GM12878 (cell line): ENCODE results near the gene ERCC2. TPM values are rescaled to one million over a fixed set of nuclear protein-coding genes. Genes with fewer than 3 reads are reported as not detected.

Experiments used
- ATAC-seq: fragments of 200-7000 bp; cut with Tn5 transposase; 3 replicates; pipeline ENCODE4 v1.9.1; 2020; ENCODE audit warnings: mild to moderate bottlenecking, moderate library complexity
- BruUV-seq: library from RNA; stranded (reverse); fragments of 400-500 nt; replicated peaks from 2 replicates; lab custom pipeline; 2021; lab: Mats Ljungman, UMichigan
- CTCF ChIA-PET: fragments of 300-600 bp; sonication (Branson Sonifier 250); formaldehyde crosslinking; extraction: SDS; loops from one replicate; lab custom pipeline; 2021; ENCODE audit warnings: inconsistent platforms; lab: Yijun Ruan, JAX
- POLR2A ChIA-PET: fragments of 350-600 bp; formaldehyde crosslinking; extraction: SDS; loops from one replicate; lab custom pipeline; 2021; ENCODE audit warnings: inconsistent platforms; lab: Charles Lee
- RAD21 ChIA-PET: fragments of 300-600 bp; sonication (Branson Sonifier 250); formaldehyde crosslinking; loops from one replicate; lab custom pipeline; 2023; ENCODE audit warnings: antibody characterized with exemption; ENCODE audit not compliant: unreplicated experiment; lab: Charles Lee
- SMC1A ChIA-PET: fragments of 300-600 bp; sonication (Branson Sonifier 250); formaldehyde crosslinking; loops from one replicate; lab custom pipeline; 2023; ENCODE audit not compliant: unreplicated experiment, uncharacterized antibody; lab: Charles Lee
- DNase-seq: peaks from one replicate; pipeline ENCODE4 v3.0.0-alpha.2; 2011; ENCODE audit warnings: low read depth, low spot score
- FAIRE-seq: peaks from 3 replicates; lab custom pipeline; 2011; peaks lifted over from hg19 to GRCh38; lab: Jason Lieb, UNC
- H2AFZ ChIP-seq: 2 replicates; pipeline ENCODE4 v1.6.0; 2011; ENCODE audit warnings: low read depth, low read length, control low read depth; ENCODE audit not compliant: control insufficient read depth
- H3K27ac ChIP-seq: 2 replicates; pipeline ENCODE4 v1.5.1; 2011; ENCODE audit warnings: control low read depth; ENCODE audit not compliant: control insufficient read depth, insufficient read depth
- H3K27me3 ChIP-seq, 2 experiments: replicated peaks in 1 of 2; 2 replicates each; pipeline versions ENCODE4 v1.6.0 to v1.6.1; 2011; ENCODE audit warnings: low read length in 1 of 2; ENCODE audit not compliant: control insufficient read depth in 2 of 2, insufficient read depth in 2 of 2
- H3K36me3 ChIP-seq, 2 experiments: 2 replicates each; pipeline ENCODE4 v1.5.1; 2011; ENCODE audit warnings: low read length in 1 of 2; ENCODE audit not compliant: control insufficient read depth in 2 of 2, insufficient read depth in 2 of 2
- H3K4me1 ChIP-seq: 2 replicates; pipeline ENCODE4 v1.6.1; 2011; ENCODE audit warnings: mild to moderate bottlenecking, low read length, moderate library complexity, mixed read lengths; ENCODE audit not compliant: control insufficient read depth, insufficient read depth
- H3K4me2 ChIP-seq: 2 replicates; pipeline ENCODE4 v1.6.0; 2011; ENCODE audit warnings: control low read depth; ENCODE audit not compliant: control insufficient read depth, insufficient read depth
- H3K4me3 ChIP-seq: fragments of 200-600 bp; sonication (generic); 2 replicates; pipeline ENCODE4 v1.5.1; 2016
- H3K79me2 ChIP-seq: 2 replicates; pipeline ENCODE4 v1.6.0; 2011; ENCODE audit warnings: low read length; ENCODE audit not compliant: control insufficient read depth, insufficient read depth
- H3K9ac ChIP-seq: 2 replicates; pipeline ENCODE4 v1.8.0; 2011; ENCODE audit warnings: low read length, control low read depth, mixed read lengths; ENCODE audit not compliant: control insufficient read depth, insufficient read depth
- H3K9me3 ChIP-seq: replicated peaks from 3 replicates; pipeline ENCODE4 v1.5.1; 2011; ENCODE audit warnings: mild to moderate bottlenecking, low read length; ENCODE audit not compliant: control insufficient read depth, insufficient read depth
- H4K20me1 ChIP-seq: 2 replicates; pipeline ENCODE4 v1.6.0; 2011; ENCODE audit not compliant: control insufficient read depth, insufficient read depth
- BMI1 ChIP-seq: fragments of 450-650 bp; IDR thresholded peaks from 2 replicates; pipeline ENCODE4 v1.6.1; 2016; ENCODE audit warnings: mild to moderate bottlenecking, moderate library complexity, borderline replicate concordance
- CEBPB ChIP-seq, 2 experiments: fragments of 150-350 bp in 1 of 2; IDR thresholded peaks; 2 replicates each; pipeline ENCODE4 v1.6.1; 2012 to 2014; ENCODE audit warnings: low read depth in 2 of 2, low read length in 2 of 2, borderline replicate concordance in 1 of 2, inconsistent platforms in 1 of 2
- CHD2 ChIP-seq: IDR thresholded peaks from 2 replicates; pipeline ENCODE4 v1.6.1; 2011; ENCODE audit warnings: low read depth, low read length, improper control_type of control experiment, borderline replicate concordance
- CREB1 ChIP-seq: IDR thresholded peaks from 2 replicates; pipeline ENCODE4 v1.6.1; 2012; ENCODE audit warnings: low read depth, mild to moderate bottlenecking, inconsistent platforms
- EED ChIP-seq: sonication (generic); IDR thresholded peaks from 2 replicates; pipeline ENCODE4 v1.6.1; 2016; ENCODE audit warnings: antibody characterized with exemption, low read depth
- FOS ChIP-seq: IDR thresholded peaks from 3 replicates; pipeline ENCODE4 v1.6.1; 2011; ENCODE audit warnings: borderline replicate concordance; ENCODE audit not compliant: insufficient read length; ENCODE audit errors: extremely low read depth
- FOXK2 ChIP-seq: fragments of 450-650 bp; IDR thresholded peaks from 2 replicates; pipeline ENCODE4 v1.6.1; 2017; ENCODE audit warnings: mild to moderate bottlenecking, moderate library complexity
- HDAC6 ChIP-seq: fragments of 200-600 bp; sonication (generic); IDR thresholded peaks from one replicate; pipeline ENCODE4 v1.8.0; 2017; ENCODE audit warnings: antibody characterized with exemption; ENCODE audit not compliant: unreplicated experiment
- MTA3 ChIP-seq: IDR thresholded peaks from 2 replicates; pipeline ENCODE4 v1.6.1; 2012; ENCODE audit warnings: low read length, inconsistent platforms, borderline replicate concordance
- POLR2A ChIP-seq: IDR thresholded peaks from 2 replicates; pipeline ENCODE4 v1.6.1; 2011; ENCODE audit warnings: low read depth, mild to moderate bottlenecking, low read length
- POLR2AphosphoS2 ChIP-seq: IDR thresholded peaks from 2 replicates; pipeline ENCODE4 v1.6.1; 2011; ENCODE audit warnings: low read depth, mild to moderate bottlenecking, low read length, improper control_type of control experiment, moderate library complexity
- RB1 ChIP-seq: fragments of 450-650 bp; formaldehyde crosslinking; IDR thresholded peaks from 2 replicates; pipeline ENCODE4 v1.6.1; 2017; ENCODE audit warnings: mild to moderate bottlenecking, borderline replicate concordance
- YBX1 ChIP-seq: fragments of 450-650 bp; IDR thresholded peaks from 2 replicates; pipeline ENCODE4 v1.6.1; 2016; ENCODE audit warnings: antibody characterized with exemption
- ZNF274 ChIP-seq: IDR thresholded peaks from one replicate; pipeline ENCODE4 v1.8.0; 2011; ENCODE audit not compliant: insufficient read length, insufficient read depth
- WGBS: methylation state at CpG from one replicate; pipeline ENCODE4 v1.1.6; 2016; ENCODE audit warnings: low lambda C conversion rate; ENCODE audit not compliant: insufficient replicate concordance, insufficient coverage; ENCODE audit errors: missing lambda C conversion rate; 5-methylcytosine and 5-hydroxymethylcytosine counted together
- in situ Hi-C: fragments of 300-500 bp; cut with MboI; formaldehyde crosslinking; loops from 9 replicates; pipeline ENCODE4 v1.14.3; 2018; ENCODE audit warnings: mixed read lengths
- intact Hi-C: fragments of 100-400 bp; cut with micrococcal nuclease; formaldehyde crosslinking; loops from one replicate; pipeline ENCODE4 v1.14.2; 2022; ENCODE audit not compliant: unreplicated experiment
- polyA plus RNA-seq, 11 experiments: library from polyadenylated mRNA; depleted of rRNA in 4 of 11; unstranded in 6 of 11; stranded (reverse) in 5 of 11; fragments of >200 nt; fragmentation: Nextera tagmentation in 4 of 11; fragmentation: Illumina TruSeq in 1 of 11; extraction: Ambion mirVana in 4 of 11; extraction: Trizol in 1 of 11; gene quantifications; 1 replicate in 1 of 11; 2 replicates in 10 of 11; pipeline versions ENCODE4 v1.2.1 to v1.2.3, GENCODE V29; 2011 to 2016; ENCODE audit warnings: inconsistent platforms in 2 of 11, missing spikeins in 2 of 11, low read depth in 1 of 11
- total RNA-seq, 4 experiments: library from RNA; depleted of rRNA in 3 of 4; stranded (reverse); fragments of >200 nt in 3 of 4; fragmentation: Illumina TruSeq in 1 of 4; extraction: Trizol in 1 of 4; gene quantifications; 2 replicates each; pipeline versions ENCODE4 v1.2.1 to v1.2.3, GENCODE V29; 2013 to 2021
- TF ChIP-seq, protein P1 (sequence below): fragments of 150-350 bp; IDR thresholded peaks from 2 replicates; pipeline ENCODE4 v1.6.1; 2016; ENCODE audit warnings: low read depth, low read length
- TF ChIP-seq, protein P2 (sequence below): fragments of 450-650 bp; IDR thresholded peaks from 2 replicates; pipeline ENCODE4 v1.6.1; 2017; ENCODE audit warnings: low read depth, mild to moderate bottlenecking, moderate library complexity
- TF ChIP-seq, protein P3 (sequence below): IDR thresholded peaks from 2 replicates; pipeline ENCODE4 v1.6.1; 2012; ENCODE audit warnings: low read depth, low read length, improper control_type of control experiment
- TF ChIP-seq, protein P4 (sequence below): fragments of 450-650 bp; IDR thresholded peaks from 2 replicates; pipeline ENCODE4 v1.6.1; 2017; ENCODE audit warnings: mild to moderate bottlenecking, low read depth, inconsistent platforms; ENCODE audit not compliant: poor library complexity, severe bottlenecking

ERCC2 gene
- total and polyA plus RNA-seq, 10 of the 15 experiments (the other 5 are each of a cell fraction or from before 2014, with no cell fraction given): 1.3 to 40.1 (median 15.6) TPM

DNA sequence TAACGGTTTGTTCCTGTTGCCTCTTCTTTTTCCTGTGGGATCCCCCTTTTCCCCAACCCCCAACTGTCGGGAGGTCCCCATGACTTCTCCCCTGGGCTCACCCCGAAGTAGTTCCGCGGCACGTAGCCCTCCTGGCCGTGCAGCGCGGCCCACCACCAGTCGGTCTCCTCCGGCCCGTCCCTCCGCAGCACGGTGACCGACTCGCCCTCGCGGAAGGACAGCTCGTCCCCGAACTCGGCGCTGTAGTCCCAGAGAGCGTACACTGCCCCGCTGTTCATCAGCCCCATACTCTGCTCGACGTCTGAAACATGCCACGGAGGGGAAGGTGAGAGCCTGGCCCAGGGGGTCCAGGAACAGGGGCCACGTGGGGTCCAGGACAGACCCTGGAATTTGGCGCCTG lies 12.1 kb upstream of the ERCC2 start:
- Histone ChIP-seq H3K4me3 (no peak overlapping the region), H3K27me3 (peaks cover 0 to 3% of the 10 kb centered on the region in 2 experiments; a peak in 2 of 4 replicates), H4K20me1 (no peaks in the 10 kb centered on the region), H3K27ac (no peak overlapping the region), H3K4me2 (no peak overlapping the region), H3K9ac (no peak overlapping the region), H3K9me3 (no peaks in the 10 kb centered on the region), H3K4me1 (peaks cover 4% of the 10 kb centered on the region), H3K36me3 (no peaks in the 10 kb centered on the region), H3K79me2 (no peaks in the 10 kb centered on the region), H2AFZ (no peak overlapping the region)
- ChIA-PET POLR2A (no interaction called here), CTCF (interaction anchor here (0.6 to 0.8 kb wide), 2 partner anchors 97 to 596 kb away, joined by 3 read pairs; no protein-coding TSS in a partner anchor), SMC1A (no interaction called here), RAD21 (no interaction called here)
- DNase-seq (no peak), FAIRE-seq (no peak), ATAC-seq (no peak)
- WGBS: 87% methylated on average over 29 of the region's 29 CpGs
- BruUV-seq: no TSS peak
- intact Hi-C loops: no loop called here
- in situ Hi-C loops: no loop called here
- TF ChIP-seq MTA3: no peak
- TF ChIP-seq CHD2: no peak
- TF ChIP-seq, protein P1, sequence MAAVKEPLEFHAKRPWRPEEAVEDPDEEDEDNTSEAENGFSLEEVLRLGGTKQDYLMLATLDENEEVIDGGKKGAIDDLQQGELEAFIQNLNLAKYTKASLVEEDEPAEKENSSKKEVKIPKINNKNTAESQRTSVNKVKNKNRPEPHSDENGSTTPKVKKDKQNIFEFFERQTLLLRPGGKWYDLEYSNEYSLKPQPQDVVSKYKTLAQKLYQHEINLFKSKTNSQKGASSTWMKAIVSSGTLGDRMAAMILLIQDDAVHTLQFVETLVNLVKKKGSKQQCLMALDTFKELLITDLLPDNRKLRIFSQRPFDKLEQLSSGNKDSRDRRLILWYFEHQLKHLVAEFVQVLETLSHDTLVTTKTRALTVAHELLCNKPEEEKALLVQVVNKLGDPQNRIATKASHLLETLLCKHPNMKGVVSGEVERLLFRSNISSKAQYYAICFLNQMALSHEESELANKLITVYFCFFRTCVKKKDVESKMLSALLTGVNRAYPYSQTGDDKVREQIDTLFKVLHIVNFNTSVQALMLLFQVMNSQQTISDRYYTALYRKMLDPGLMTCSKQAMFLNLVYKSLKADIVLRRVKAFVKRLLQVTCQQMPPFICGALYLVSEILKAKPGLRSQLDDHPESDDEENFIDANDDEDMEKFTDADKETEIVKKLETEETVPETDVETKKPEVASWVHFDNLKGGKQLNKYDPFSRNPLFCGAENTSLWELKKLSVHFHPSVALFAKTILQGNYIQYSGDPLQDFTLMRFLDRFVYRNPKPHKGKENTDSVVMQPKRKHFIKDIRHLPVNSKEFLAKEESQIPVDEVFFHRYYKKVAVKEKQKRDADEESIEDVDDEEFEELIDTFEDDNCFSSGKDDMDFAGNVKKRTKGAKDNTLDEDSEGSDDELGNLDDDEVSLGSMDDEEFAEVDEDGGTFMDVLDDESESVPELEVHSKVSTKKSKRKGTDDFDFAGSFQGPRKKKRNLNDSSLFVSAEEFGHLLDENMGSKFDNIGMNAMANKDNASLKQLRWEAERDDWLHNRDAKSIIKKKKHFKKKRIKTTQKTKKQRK: no peak
- no peak for TF ChIP-seq HDAC6
- TF ChIP-seq ZNF274: no peak
- TF ChIP-seq, protein P2, sequence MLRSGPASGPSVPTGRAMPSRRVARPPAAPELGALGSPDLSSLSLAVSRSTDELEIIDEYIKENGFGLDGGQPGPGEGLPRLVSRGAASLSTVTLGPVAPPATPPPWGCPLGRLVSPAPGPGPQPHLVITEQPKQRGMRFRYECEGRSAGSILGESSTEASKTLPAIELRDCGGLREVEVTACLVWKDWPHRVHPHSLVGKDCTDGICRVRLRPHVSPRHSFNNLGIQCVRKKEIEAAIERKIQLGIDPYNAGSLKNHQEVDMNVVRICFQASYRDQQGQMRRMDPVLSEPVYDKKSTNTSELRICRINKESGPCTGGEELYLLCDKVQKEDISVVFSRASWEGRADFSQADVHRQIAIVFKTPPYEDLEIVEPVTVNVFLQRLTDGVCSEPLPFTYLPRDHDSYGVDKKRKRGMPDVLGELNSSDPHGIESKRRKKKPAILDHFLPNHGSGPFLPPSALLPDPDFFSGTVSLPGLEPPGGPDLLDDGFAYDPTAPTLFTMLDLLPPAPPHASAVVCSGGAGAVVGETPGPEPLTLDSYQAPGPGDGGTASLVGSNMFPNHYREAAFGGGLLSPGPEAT: no peak
- TF ChIP-seq YBX1: no peak
- TF ChIP-seq FOS: no peak
- TF ChIP-seq EED: no peak
- no peak for TF ChIP-seq CREB1
- TF ChIP-seq FOXK2: no peak
- TF ChIP-seq POLR2A: no peak
- TF ChIP-seq, protein P3, sequence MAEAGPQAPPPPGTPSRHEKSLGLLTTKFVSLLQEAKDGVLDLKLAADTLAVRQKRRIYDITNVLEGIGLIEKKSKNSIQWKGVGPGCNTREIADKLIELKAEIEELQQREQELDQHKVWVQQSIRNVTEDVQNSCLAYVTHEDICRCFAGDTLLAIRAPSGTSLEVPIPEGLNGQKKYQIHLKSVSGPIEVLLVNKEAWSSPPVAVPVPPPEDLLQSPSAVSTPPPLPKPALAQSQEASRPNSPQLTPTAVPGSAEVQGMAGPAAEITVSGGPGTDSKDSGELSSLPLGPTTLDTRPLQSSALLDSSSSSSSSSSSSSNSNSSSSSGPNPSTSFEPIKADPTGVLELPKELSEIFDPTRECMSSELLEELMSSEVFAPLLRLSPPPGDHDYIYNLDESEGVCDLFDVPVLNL: no peak
- TF ChIP-seq BMI1: no peak
- no peak for TF ChIP-seq CEBPB (IDR thresholded peaks at IDR 0.05; ENCODE audit: borderline replicate concordance in 1 of 2, low read depth in 2 of 2, low read length in 2 of 2)
- TF ChIP-seq, protein P4, sequence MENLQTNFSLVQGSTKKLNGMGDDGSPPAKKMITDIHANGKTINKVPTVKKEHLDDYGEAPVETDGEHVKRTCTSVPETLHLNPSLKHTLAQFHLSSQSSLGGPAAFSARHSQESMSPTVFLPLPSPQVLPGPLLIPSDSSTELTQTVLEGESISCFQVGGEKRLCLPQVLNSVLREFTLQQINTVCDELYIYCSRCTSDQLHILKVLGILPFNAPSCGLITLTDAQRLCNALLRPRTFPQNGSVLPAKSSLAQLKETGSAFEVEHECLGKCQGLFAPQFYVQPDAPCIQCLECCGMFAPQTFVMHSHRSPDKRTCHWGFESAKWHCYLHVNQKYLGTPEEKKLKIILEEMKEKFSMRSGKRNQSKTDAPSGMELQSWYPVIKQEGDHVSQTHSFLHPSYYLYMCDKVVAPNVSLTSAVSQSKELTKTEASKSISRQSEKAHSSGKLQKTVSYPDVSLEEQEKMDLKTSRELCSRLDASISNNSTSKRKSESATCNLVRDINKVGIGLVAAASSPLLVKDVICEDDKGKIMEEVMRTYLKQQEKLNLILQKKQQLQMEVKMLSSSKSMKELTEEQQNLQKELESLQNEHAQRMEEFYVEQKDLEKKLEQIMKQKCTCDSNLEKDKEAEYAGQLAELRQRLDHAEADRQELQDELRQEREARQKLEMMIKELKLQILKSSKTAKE: no peak
- TF ChIP-seq POLR2AphosphoS2: no peak
- no peak for TF ChIP-seq RB1
